T-helper 2 cell (primary cell): Measurements from ENCODE around the gene MDM1.

Experiments used
- DNase-seq, 5 experiments: peaks; one replicate each; pipeline versions ENCODE4 v3.0.0 to v3.0.0-alpha.2; 2012 to 2022

MDM1 gene

DNA sequence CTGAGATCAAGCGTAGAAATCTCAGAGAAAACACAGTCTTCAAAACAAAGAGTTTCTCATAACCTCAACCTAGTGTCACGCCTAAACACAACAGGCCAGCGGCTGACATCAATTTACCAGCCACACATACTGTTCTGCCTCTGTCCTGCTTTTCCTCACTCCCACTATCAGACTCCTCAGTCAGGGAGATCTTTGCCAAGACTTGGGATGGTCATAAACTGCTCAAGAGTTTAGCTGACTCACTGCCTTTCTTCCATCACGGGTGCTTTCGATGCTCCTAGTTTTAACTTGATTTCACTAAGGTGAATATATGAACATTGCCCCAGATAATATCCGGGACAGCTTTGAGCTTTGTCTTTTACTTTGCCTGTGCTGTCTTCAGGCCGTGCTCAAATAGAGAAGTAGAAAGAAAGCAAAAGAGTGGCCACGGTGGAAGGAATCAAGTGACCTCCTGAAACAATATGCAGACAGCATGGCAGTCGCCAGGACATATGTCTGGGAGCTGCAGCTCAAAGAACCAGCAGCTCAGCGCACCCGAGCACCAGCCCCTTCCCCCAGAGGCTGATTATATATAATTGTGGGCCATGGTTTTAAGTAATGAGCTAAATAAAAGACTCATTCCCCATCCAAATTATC is 12.1 kb downstream of the MDM1 start:
- DNase-seq = no peak

DNA sequence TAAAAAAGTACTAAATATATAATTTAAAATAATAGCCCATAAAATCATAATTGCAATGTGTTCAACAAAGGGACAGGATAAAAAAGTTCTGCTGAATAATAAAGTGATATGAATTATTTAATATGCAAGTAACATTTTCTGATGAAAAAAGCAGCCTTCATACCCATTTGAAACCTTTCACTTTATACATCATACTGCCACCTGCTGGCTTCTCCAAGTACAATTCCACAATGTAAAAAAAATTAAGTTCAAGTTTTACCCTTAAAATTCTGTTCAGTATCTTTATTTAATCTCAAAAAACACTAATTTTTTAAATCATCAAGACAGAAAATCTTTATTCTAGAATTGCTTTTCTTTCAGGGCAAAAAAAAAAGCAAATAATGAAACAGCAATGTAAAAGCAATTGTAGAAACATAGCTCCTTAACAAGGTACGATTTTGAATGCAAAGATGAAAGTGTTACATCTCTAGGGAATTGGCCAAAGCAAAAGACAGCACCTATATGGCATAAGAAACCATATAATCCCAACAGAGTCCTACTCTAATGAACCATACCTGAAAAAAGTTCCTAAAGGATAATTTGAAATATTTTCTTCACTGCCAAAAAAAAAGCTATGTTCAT is 15.0 kb downstream of the MDM1 start:
- DNase-seq = peak in 3 of 5 experiments; percentile 10 to 61 (median 20)

DNA sequence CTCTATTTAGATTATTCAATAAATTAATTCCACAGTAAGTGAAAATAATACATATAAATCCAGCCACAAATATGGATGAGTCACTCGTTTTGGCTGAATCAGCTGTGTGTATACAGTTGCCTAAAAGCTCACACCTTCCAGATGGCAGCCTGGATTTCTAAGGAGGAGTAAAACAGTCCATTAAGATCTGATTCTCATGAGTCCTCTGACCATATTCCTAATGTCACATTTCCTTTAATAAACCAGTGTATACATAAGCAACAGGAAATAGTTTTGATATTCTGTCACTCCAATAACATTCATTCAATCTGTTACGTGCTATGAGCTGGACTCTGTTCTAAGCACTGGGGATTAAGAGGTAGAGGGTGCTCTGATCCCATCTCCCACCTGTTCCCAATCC is 21.8 kb downstream of the MDM1 start:
- no peak for DNase-seq

DNA sequence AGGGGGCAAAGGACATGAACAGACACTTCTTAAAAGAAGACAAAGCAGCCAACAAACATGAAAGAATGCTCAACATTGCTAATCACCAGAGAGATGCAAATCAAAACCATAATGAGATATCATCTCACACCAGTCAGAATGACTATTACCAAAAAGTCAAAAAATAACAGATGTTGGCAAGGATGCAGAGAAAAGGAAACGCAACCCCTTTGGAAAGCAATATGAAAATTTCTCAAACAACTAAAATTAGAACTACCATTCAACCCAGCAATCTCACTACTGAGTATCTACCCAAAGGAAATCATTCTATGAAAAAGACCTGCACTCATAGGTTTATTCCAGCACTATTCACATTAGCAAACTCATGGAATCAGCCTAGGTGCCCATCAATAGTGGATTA is 25.6 kb downstream of the MDM1 start:
- peak in 1 of 5 experiments; percentile 57 for DNase-seq

DNA sequence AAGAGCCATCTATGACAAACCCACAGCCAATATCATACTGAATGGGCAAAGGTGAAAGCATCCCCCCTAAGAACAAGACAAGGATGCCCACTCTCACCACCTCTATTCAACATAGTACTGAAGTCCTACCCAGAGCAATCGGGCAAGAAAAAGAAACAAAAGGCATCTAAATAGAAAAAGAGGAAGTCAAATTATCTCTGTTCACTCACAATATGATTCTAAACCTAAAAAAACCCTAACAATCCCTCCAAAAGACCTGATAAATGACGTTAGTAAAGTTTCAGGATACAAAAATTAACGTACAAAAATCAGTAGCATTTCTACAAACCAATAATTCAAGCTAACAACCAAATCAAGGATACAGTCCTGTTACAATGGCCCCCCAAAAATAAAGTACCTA is 26.9 kb downstream of the MDM1 start:
- no peak for DNase-seq

DNA sequence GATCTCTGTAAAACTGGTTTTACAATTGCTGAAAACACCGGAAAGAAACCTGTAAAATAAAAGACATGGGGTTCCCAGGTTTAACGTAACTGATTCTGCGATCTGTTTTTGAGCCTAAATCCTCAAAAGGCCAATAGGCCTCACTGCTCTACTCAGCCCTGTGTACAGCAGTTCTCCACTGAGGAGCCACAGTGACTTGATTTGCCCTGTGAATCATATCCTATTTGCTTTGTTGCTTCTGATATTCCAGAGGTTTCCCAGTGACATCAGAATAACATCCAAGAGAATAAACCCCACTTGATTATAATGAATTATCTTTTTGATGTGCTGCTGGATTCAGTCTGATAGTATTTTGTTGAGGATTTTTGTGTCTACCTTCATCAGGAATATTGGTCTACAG is 27.5 kb downstream of the MDM1 start:
- DNase-seq = no peak

DNA sequence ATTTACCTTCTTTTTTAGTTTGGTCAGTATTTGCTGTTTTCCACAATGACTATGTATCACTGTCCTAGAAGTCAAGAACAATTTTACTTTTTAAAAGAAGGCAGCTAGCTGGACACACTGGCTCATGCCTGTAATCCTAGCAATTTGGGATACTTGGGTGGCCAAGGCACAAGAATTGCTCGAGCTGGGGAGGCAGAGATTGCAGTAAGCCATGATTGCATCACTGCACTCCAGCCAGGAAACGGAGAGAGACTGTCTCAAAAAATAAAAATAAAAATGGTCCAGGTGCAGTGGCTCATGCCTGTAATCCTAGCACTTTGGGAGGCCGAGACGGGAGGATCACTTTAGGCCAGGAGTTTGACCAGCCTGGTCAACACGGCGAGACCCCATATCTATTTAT is 28.3 kb downstream of the MDM1 start:
- no peak for DNase-seq

DNA sequence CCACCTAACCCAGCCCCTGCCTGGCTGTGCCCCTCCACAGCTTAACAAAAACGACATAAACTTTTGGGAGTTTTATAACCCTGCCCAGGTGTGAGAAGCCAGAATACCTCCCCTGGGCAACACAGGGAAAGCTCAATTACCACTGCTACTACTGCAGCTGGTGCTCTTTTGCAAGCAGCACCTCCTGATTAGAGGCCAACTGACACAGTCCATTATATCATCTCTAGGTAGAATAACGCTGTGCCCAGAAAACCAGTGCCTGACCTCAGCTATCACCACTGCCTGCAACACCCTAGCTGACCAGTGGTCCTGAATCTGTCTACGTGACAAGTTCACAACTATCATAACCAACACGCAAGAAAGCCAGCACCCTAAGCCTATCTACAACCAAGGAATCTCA is 34.2 kb downstream of the MDM1 start:
- no peak for DNase-seq

DNA sequence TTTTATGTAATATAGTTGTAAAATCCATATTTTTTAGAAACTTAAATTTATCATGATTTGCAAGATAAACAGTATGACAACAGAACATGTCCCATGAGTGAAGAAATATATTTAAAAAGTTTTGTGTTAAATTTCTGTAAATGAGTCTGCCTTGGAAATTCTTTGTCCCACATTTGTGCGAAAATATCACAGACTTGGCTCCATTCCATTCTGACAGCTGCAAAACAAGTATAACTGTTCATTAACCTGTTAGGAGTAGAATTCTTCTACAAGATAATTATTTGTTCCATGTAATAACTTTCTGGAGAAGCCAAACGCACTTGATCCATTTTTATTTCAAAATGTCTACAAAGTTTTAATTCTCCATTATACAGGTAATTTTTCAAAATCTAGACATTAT is 37.9 kb downstream of the MDM1 start:
- no peak for DNase-seq

DNA sequence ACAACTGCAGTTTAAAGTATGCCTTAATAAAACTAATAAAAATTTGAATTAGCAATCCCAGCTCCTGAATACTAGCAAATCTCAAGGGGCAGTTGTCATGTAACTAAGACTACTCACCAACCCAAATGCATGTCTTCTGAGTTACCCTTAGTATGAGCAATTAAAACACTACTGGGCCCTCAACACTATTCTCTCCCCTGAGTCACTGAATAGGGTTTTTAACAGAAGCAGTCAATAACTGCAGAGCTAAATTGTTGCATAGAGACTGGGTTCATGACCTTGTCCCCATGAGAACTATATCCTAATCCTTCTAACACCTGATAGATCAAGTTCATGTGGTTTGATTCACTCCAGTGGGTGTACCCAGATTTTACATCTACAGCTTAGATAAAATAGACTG is 38.8 kb downstream of the MDM1 start:
- no peak for DNase-seq

DNA sequence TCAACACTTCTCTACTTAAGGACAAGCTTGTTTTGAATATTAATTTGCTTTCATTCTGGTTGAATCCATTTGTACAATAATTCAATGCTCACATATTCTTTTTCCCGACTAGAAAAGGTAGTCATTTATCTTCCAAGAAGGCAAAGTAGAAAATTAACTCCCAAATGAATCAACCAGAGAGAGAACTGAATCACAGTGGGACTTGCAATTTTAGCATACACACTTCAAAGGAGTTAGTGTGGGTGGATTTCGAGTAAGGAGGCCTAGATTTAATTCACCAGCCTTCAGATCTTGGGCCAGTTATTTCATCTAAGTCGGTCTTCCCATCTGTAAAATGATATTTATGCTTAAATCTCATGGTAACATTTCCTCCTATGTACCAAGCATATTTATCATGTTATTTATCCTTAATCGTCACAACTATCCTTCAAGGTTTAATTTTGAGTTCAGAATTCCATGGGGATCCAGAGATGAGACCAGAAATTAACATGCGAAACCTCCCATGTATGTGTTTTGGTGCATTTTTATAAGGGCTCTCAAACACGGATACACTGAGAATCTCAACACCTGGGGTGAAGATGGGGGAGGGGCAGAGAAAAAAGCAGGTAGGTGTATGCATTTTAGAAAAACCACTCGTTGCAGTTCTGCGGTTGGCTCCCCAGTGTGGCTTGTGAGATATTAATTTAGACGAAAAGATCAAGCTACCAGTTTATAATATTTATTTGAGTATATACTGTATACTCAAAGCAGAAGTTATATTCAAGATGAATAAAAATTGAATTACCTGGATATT is 39.8 kb downstream of the MDM1 start:
- no peak for DNase-seq

DNA sequence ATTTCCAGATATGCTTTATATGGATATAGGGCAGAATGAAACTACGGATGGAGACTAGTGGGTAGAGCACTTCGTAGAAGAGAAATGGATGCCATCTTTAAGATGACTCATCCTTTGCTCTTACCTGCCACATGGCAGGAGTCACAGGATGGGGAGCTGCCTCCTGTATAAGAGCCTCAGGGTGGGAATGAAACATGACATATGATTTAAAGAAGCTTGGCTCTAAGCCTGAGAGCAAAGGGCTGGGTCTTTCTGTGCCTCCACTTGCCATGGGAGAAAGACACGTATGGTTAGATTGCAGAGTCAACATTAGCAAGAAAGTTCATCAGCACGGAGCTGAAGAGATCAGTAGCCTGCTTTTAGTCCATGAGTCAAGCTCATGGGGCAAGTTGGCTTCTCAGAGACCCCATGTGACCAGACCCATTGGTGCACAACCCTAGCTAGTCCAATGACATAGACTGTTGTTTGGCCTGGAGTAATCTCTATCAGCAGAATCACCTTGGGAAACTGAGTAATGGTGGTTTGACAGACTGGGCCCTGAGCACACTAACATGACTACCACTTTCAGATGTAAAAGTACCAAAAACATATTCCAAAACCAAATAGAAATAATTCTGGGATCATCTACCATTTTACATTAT is 40.6 kb downstream of the MDM1 start:
- no peak for DNase-seq

DNA sequence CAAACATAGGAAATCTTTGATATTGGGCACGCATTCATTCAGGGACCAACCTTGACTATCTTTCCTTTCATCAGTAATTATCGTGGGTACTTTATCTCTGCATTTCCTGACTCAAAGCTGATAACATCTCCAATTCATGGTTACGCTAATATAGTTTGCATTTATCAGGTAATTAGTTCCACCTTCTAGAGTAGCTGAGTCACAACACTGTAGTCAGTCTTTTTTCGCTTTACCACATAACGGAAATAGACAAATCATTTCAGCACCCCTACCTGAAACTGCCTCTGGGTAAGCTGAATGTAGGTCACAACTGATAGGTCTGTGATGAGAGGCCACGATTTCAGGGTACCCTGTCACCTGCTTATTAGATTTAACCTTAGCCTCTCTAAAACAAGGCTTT is 42.0 kb downstream of the MDM1 start:
- DNase-seq = peak in 3 of 5 experiments; percentile 3 to 94 (median 26)

DNA sequence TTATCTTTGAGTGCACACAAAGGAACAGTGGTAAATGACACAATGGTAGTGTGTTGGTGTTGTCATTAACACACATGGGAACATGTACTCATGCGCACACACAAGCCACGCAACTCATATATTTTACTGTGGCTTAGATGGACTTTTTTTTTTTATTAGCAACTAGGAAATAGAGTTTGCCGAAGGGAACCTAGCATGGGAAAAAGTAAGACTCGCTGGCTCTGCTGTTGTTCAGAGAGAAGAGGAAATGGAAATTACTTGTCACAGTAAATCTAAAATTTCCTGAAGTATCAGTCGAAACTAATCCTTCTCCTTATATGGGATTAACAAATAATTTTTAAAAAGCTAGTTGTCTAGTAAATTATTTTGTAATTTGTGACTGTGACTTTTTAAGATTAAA is 45.1 kb downstream of the MDM1 start:
- no peak for DNase-seq

DNA sequence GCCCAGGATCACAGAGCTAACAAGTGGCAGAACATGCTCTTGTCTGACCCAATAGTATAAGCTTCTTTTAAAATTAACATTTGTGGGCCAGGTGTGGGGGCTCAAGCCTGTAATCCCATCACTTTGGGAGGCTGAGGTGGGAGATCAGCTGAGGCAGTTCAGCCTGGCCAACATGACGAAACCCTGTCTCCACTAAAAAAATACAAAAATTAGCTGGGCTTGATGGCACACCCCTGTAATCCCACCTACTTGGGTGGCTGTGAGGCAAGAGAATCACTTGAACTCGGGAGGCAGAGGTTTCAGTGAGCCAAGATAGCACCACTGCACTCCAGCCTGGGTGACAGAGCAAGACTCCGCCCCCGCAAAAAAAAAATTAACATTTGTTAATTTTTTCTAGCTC is 45.8 kb downstream of the MDM1 start:
- no peak for DNase-seq

DNA sequence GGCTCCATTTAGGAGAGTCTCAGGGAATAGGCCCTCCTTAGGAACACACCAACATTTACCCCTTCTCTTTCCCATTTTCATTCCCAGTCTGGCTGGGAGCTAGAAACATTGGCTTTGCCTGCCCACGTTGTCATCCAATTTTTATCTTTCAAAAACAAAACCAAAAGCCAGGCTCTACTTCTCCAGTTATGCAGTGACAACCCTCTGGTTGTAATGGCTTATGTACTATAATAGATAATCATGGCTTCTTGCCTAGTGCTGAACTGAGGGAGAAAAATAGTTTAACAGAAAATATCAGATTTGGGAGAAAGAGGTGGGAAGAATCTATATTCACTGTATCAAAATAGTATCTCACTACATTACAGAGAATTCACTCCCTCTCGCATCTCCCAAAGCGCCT is 46.6 kb downstream of the MDM1 start:
- no peak for DNase-seq

DNA sequence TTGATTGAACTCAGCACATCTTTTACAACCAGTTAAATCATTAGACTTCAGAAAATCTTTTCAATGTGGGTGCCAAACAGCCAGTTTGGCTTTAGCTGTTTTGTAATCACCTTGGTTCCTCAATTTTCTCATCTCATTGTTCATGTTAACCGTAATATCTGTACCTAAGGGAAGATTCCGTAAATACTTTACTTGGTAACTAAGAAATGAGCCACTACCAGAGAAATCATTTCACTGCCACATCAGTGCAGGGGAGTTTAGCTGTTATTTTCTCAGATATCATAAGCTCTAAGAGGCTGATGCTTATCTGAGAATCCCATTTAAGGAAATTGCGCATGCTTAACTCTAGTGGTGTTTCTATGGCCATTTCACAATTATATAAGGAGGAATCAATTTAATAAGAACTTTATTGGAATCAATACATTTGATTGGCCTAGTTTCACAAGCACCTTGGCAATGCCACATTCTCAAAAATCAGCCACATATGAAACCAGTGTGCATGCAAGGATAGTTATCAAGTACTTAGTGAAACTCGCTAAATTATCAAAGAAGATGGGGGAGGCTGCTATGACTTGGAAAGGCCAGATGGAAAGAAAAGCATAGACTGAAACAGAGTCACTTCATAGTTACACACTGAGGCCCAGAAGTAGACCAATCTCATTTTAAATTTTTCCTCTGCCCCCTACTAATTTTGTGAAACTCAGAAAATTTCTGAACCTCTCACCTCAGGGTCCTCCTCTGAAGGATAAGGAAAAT is 50.7 kb downstream of the MDM1 start:
- peak in 1 of 5 experiments; percentile 66 for DNase-seq

DNA sequence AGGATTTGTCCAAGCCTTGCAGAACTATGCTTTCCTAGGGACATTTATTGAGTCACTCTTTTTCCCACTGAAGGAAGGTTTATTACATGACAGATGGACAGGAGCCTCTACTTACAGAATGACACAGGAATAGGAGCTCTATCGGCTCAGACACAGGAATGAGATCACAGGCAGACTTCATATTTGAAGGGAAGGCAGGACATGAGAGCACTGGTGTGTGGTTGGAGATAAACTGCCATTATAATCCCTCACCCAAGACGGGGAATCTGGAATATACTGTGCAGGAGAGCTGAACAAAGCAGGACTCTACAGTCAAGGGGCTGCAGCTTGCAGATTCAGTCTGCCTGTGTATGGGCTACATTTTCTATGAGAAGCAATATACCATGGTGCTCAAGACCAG is 51.9 kb downstream of the MDM1 start:
- no peak for DNase-seq

DNA sequence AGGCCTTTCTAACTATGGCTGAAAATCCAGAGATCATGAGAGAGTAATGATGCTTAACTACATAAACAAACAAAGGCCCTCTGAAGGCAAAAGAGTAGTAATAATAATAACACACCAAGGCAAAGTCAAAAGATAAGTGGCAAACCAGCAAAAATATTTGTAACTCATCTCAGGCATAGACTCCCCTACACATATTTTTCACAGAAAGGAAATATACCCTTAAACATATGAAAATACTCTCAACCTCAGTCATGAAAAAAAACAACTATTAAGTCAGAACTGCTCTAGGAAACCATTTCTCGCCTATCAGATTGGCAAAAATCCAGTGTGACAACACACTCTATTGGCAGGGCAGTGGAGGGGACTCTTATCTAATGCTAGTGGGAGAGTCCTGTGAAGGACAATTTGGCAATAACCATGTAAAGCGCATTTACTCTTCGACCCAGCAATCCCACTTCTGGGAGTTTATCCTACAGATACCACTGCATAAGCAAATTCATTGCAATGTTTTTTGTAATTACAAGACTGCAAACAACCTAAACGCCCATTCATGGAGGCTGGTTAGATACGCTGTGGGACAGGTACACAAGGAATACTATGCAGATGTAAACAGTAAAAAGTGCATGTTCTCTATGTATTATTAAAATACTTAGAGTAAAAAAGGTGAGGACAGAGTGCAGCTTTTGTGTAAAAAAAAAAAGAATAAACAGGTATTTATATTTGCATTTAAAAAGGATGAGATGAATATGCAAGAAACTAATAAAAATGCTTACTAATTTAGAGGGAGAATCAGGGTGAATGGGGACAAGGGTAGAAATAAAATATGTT is 52.7 kb downstream of the MDM1 start:
- peak in 1 of 5 experiments; percentile 63 for DNase-seq

DNA sequence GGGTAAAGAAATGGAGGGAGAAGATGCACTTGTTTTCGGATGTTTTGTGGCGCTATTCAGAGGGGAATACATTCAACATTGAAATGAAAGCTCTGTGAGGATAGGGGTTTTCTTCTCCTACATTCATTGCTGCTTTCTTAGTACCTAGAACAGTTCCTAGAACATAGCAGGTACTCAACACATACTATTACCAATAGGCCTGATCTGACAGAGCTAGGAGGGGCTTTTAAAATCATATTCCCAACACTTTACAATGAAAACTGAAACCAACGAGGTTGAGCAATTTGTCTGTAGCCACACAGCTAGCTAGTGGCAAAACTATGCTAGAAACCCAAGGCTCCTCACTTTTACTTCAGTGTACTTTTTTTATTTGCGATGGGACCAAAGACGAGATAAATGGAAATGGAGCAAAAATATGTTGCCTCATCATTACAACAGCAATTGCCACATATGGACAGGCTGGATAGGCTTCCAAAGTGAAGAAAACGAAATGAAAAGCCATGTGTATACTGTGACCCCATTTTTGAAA is 55.7 kb downstream of the MDM1 start:
- DNase-seq = no peak

DNA sequence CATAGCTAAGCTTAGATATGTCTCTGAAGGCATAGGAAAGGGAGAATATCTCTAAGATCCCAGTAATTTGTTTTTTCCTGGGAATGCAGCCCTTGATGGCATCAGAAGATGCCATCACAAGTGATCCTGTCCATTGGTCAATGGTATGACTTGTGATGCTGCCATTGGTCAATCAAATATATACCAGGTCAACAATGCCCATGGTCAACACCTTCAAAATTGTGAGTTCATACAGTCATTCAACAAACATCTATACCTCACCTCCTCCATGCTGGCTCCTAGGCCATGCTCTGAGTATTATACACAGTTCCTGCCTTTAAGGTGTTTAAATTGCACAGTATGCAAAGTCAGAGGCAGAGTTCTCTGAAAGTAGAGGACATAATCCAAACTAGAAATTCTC is 59.4 kb downstream of the MDM1 start:
- DNase-seq = no peak

DNA sequence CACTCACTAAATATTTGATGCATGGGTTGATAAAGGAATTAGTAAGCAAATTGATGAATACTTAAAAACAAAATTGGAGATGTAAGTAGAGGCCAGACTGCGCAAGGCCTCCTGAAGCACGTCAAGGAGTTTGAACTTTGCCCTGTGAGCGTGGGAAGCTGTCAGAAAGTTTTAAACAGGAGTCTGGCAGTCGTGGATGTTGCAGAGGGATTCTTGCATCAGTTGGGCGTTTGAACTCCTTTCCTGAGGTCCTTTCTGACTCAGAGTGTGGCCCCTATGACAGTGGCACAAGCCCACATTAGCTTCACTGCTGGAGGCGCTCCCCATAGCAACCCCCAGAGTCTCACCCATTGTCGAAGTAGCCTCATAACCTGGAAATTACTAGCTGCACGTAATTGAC is 60.8 kb downstream of the MDM1 start:
- DNase-seq = no peak
